DMS 273 (cell line): ENCODE measurements around the gene MAPK1.
A peak's percentile ranks its signal among the peaks of the same experiment; 100 is the strongest.
"Not testable (repeated sequence)": the region's sequence is repeated elsewhere in the genome, so short reads cannot be mapped to it uniquely, and the experiment has no call there.

ENCODE experiments used
- DNase-seq: peaks from one replicate; lab custom pipeline; 2025; ENCODE audit not compliant: unreplicated experiment; lab: John Stamatoyannopoulos, UW

MAPK1 gene

DNA sequence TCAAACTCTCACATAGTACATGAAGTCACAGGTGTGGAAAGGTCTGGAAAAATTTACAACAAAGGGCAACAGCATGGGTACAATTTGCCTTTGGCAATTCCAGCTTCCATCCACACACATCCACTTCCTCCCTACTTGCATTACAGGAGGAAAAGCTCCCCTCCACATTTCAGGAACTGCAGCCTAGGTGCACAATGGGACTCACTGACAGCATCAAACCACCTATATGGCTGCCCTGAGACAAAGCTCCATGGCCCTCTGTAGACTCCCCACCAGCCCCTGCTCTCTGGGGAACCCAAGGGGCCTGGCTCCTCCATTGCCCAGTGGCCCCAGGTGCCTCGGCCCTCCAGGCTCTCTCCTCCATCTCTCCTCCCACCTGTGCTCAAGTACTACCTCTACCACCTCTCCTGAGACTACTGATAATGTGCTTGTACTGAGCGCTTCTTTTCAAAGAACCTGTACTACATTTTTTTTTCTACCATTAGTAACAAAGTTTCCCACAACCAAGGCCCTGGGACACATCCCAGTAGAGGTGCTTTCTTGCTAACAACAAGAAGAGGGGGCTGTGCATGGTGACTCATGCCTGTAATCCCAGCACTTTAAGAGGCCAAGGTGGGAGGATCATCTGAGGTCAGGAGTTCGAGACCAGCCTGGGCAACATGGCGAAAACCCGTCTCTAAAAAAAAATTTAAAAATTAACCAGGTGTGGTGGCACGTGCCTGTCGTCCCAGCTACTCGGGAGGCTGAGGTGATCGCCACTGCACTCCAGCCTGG, 136.7 kb downstream of the MAPK1 start:
- no peak for DNase-seq

GRCh38 chr22:21729184-21729583, 138.3 kb downstream of the MAPK1 start:
- not testable (repeated sequence) for DNase-seq

DNA sequence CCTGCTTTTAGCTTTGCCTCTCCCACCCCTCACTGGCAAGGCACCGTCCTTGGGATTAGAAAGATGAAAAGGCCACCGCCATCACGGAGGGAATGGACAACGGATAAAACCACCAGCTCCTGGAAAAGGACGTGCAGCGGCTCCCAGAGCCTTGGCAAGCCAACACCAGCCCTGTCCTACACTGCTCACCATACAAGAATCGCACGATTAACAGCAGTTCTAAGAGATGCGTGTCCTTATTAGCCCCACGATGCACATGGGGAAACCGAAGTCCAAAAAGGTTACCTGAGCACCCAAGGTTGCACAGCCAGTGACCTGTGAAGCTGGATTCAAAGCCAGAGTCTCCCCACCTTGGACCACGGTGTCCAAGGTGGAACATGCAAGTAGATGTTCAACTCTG, 139.2 kb downstream of the MAPK1 start:
- no peak for DNase-seq

DNA sequence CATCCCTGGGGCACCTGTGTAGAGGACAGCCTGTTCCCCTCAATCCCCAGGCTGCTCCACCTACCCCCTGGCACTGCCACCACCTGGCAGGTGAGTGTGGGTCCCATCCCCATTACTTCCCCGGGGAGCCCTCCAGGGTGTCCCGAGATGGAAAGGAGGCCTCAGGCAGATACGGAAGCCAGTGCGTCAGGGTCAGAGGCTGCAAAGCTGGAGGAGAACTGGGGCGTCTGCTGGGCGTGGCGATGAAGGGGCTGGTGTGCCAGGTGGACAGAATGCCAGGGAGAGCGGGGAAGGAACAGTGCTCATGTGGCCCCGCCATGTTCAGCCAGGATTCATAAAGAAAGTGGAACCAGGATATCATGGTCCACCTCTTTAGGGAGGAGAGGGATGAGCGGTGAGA, 139.7 kb downstream of the MAPK1 start:
- DNase-seq = no peak

DNA sequence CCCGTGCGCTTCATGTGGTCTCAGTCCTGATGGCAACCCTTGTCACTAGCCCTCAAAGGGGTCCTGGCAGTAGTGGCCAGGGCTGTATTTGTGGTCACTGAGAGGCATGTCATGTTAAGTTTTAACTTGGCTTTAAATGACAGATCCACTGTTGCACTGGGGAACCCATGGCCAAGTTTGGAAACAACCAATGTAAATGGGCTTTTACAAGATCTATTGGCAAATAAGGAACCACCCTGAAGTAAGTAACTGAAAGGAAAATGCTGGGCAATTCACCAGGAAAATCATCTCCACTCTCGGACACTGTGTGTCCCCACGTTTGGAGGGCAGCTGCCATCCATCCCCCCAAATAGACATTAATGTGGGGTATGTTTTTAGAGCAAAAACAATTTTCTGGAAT, 140.3 kb downstream of the MAPK1 start:
- no peak for DNase-seq

GRCh38 chr22:21726650-21727049, 140.8 kb downstream of the MAPK1 start:
- peak; percentile 65 for DNase-seq

DNA sequence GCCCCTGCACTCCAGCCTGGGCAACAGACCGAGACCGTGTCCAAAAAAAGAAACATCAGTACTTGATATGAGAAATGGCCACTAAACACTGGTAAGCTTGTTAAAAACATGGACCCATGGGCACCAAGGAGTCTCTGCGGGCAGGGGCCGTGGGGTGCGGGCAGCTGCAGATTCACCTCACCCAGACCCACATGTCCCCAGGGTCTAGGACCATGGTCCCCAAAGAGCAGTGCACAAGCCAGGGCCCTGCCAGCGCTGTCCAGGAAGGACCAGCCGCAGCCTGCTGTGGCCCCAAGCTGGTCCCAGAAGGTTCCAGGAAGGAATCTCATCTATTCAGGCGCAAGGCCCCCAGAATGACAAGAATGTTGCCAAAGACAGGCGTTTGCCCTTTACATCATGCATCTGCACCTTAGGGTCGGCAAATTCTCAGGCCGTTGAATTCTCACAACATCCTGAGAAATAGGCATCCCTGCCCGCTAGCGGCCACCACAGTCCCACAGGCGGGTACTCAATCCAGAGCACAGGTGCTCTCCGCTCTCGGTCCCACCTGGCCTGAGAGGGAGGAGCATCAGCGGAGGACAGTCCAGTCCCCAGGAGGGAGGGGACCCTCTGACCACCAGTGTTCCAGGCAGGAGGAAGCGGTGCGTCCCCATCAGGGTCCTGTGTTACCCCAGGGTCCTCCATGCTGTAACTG, 141.3 kb downstream of the MAPK1 start:
- DNase-seq = no peak

GRCh38 chr22:21724496-21724895, 142.9 kb downstream of the MAPK1 start:
- not testable (repeated sequence) for DNase-seq

GRCh38 chr22:21721195-21721852, 146.1 kb downstream of the MAPK1 start:
- DNase-seq = not testable (repeated sequence)

GRCh38 chr22:21720191-21720859, 147.1 kb downstream of the MAPK1 start:
- DNase-seq = not testable (repeated sequence)

DNA sequence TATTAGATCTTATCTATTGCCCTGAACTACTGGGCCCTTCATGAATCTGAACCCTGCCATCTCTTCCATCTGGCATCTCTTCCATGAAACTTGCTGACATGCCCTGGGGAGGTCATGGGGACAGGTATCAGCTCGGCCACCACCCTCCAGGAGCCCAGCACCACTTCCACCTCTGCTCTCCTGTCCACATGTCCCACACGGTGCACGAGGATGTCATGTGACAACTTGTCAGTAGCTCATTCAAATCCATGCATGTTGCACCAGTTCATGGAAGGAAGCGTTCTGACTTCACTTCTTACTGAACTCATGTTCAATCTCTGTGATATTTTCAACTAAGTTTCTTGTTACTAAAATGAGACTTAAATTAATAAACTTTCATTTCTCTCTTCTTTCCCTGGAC, 148.4 kb downstream of the MAPK1 start:
- peak; percentile 9 for DNase-seq

GRCh38 chr22:21718499-21718898, 148.9 kb downstream of the MAPK1 start:
- DNase-seq = no peak

DNA sequence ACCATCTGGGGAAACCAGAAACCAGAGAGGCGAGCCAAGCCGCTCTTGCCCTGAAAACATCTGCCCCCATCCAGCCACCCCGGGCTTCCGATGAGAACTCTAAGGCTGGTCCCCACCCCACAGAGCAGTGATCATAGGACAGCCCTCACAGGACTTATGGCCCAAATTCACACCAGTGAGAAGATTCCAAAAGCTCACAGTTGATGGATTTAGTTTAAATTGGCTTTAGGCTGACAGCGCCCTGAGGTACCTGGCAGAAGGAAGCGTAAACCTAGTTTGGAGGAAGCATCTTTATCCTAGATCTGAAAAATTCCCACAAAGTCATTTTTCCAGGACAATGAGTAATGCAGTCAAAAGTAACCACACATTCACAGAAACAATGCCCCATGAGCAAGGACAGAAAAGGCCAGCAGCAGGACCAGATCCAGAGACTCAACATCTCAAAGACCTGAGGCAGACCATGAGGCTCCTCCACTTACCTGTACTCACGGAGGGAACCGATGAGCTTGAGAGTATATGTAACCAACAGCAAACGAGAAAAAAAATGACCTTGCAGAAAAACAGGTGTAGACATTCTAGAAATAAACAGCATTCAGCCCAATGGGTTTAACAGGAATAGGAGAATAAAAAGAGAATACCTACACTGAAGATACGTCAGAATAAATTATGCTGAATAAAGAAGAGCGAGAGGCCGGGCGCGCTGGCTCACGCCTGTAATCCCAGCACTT, 150.9 kb downstream of the MAPK1 start:
- peak; percentile 13 for DNase-seq

DNA sequence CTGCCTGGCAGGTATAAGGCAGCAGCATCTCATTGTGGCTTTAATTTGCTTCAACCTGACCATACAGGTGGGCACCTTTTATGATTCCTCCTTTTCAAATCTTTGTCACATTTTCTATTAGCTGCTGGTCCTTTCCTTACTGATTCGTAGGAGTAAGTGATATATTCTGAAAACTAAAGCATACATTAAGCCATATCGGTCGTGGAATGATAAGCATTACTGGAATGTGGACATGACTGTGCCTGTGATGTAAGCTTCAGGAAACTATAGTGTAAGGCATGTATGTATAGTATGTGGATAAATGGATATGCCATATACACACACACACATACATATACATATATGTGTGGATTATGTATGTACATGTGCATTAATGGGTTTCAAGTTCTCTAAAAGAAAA, 152.7 kb downstream of the MAPK1 start:
- no peak for DNase-seq

DNA sequence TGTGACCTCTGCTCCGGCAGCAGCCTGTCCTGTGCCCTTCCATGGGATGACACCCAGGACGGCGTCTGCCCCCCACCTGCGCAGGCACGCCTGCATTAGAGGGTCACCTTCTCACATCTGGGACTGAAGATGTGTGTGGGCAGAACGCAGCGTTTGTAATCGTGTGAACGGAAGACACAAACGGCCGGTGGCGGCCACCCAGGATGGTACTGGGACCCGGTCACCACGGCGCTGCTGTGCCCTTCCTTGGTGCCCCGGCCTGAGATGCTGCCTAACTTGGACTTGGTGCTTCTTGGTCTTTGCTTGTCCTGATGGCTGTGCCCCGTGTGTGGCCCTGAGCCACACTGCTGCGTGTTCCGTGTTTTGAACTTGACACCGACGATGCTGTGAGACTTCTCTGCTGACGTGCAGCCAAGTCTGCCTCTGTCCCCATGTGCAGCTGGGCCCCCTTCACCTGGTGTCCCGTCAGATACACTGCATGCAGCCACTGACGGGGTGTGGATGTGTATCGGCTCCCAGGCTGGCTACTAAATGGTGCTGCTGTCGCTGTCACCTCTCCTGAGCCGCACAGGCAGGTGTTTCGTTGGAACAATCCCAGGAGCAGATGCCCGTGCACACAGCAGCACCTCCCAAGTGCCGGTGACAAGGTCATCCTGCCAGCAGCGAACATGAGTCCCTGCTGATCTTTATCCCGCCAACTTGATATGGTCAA, 153.2 kb downstream of the MAPK1 start:
- no peak for DNase-seq

DNA sequence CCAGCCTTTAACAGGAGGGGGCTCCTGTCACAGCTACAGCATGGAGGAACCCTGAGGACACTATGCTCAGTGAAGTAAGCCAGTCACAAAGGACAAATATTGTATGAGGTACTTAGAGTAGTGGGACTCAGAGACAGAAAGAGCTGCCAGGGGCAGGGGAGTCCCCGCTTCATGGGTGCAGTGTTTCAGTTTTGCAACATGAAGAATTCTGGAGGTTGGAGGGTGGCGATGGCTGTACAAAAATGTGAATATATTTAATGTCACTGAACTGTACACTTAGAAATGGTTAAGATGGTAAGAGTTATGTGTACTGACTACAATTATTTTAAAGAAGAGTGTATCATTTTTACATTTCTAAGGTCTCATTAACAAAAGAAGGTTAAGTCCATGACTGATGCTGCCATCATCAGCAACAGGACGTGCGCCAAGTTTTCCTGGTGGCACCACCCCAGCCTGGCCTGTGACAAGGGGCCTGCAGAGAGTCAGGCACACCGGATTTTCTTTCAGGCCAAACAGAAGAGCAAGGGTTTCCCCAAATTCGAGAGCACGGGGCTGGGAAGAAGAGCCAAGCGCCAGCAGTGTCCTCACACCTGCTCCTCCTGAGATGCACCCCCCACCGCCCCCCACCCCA, 153.9 kb downstream of the MAPK1 start:
- DNase-seq = no peak

DNA sequence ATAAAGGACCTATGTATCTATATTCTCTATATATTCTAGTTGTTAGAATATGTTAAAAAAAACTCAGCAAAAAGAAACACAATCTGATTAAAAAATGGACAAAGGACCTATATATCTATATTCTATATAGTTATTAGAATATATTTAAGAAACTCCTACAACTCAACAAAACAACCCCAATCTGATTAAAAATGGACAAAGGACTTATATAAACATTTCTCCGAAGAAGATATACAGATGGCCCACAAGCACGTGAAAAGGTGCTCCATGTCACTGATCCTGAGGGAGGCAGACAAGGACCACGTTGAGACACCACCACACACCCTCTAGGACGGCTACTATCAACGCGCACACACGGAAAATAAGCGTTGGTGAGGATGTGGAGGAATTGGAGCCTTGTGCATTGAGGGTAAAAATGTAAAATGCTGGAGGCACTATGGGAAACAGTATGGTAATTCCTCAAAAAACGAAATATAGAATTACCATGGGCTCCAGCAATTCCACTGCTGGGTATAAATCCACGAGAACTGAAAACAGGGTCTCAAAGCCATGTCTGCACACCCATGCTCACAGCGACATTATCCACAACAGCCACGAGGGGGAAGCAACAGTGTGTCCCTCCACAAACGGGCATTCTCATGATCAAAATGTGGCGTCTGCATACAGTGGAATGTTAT, 154.6 kb downstream of the MAPK1 start:
- peak; percentile 85 for DNase-seq

DNA sequence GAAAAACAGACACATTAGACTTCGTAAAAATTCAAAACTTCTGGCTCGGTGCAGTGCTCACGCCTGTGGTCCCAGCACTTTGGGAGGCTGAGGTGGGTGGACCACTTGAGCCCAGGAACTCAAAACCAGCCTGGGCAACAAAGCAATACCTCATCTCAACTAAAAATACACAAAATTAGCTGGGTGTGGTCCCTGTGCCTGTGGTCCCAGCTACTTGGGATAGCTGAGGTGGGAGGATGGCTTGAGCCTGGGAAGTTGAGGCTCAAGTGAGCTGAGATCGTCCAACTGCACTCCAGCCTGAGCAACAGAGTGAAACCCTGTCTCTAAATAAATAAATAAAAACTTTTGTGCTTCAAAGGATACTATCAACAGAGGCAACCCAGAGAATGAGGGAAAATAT, 155.6 kb downstream of the MAPK1 start:
- no peak for DNase-seq

DNA sequence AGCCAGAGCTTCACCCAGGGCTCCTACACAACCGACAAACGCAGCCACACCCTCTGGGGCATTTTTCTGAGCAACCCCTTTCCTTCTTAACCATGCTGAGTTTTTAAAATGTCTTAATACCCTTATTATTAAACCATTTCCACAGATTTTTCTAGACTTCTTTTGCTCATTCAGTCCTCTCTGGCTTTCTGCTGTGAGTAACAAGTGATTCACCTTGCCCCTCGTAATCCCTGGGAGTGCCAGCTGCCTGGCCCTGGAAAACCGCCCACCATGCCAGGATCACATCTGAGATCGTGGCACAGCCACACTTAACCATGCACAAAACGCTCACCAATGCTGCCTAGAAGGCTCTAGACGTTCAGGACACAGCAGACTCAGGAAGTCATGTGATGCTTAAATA, 157.3 kb downstream of the MAPK1 start:
- DNase-seq = peak; percentile 33
